Mesothelial cell of epicardium (in vitro differentiated cells): ENCODE data around the gene SLC9A3. TPM values are rescaled to one million over a fixed set of nuclear protein-coding genes. Genes with fewer than 3 reads are reported as not detected.

Experiments used
- DNase-seq, 2 experiments: peaks; one replicate each; pipeline ENCODE4 v3.0.0; 2021; ENCODE audit warnings: low spot score in 2 of 2; ENCODE audit not compliant: unreplicated experiment in 2 of 2
- H3K27ac Mint-ChIP-seq: 2 replicates; pipeline ENCODE4 v1.8.0; 2021; ENCODE audit warnings: mixed read lengths
- H3K27me3 Mint-ChIP-seq: 2 replicates; pipeline ENCODE4 v1.8.0; 2021; ENCODE audit warnings: low read depth, mixed read lengths
- H3K36me3 Mint-ChIP-seq: 2 replicates; pipeline ENCODE4 v1.8.0; 2021; ENCODE audit warnings: mixed read lengths
- H3K4me1 Mint-ChIP-seq: 2 replicates; pipeline ENCODE4 v1.8.0; 2021; ENCODE audit warnings: mixed read lengths
- H3K4me3 Mint-ChIP-seq: 2 replicates; pipeline ENCODE4 v1.8.0; 2021; ENCODE audit warnings: mild to moderate bottlenecking, moderate library complexity, mixed read lengths
- H3K9me3 Mint-ChIP-seq: 2 replicates; pipeline ENCODE4 v1.8.0; 2021; ENCODE audit warnings: mixed read lengths
- total RNA-seq: library from RNA; stranded (reverse); gene quantifications from 3 replicates; pipeline ENCODE4 v1.2.1, GENCODE V29; 2021
- TF ChIP-seq, protein P1 (sequence below): fragments of 200-600 bp; sonication (generic); IDR thresholded peaks from one replicate; pipeline ENCODE4 v1.5.0; 2021; ENCODE audit warnings: antibody characterized with exemption; ENCODE audit not compliant: unreplicated experiment

SLC9A3 gene
- total RNA-seq, 1 donor from 2014 or later, result 2.3 TPM

DNA sequence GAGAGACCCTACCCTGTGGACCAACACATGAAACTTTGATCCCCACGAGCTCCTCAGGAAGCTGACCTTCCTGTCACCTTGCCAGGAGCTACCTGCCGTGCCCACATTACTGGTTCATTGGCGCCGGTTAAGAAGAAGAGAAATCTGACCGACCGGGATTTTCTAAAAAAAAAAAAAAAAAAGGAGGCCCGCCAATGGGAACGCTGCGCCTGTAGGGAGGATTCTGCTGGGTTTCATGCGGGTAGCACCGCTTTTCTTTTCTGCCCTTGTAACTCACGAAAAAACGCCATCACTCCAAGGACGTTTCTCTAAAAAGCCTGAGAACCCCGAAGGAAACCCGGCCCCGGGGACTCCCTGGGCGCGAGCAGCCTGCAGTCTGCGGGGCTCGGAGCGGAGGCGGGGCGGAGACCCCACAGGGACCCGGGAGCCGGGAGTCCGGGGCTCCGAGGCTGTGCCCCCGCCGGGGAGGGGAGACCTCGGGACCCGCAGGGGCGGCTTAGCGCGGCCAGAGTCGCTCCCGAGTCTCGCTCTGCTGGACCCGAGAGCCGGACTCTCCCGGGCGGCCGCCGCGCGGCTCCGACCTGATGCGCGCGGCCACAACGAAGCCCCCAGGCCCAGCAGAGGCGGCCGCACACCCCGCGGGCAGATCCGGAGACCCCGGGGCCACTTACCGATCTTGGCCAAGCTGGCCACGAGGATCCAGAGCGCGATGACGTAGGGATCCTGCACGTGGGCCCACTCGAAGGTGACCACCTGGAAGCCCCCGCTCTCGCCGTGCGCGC is 617 bp downstream of the SLC9A3 start:
- Mint-ChIP-seq H3K36me3 (no peaks in the 10 kb centered on the region), H3K27ac (no peak overlapping the region), H3K27me3 (peaks cover 82% of the 10 kb centered on the region), H3K4me1 (peaks cover 11% of the 10 kb centered on the region), H3K9me3 (no peaks in the 10 kb centered on the region), H3K4me3 (peak overlapping the region; percentile 34)
- TF ChIP-seq, protein P1, sequence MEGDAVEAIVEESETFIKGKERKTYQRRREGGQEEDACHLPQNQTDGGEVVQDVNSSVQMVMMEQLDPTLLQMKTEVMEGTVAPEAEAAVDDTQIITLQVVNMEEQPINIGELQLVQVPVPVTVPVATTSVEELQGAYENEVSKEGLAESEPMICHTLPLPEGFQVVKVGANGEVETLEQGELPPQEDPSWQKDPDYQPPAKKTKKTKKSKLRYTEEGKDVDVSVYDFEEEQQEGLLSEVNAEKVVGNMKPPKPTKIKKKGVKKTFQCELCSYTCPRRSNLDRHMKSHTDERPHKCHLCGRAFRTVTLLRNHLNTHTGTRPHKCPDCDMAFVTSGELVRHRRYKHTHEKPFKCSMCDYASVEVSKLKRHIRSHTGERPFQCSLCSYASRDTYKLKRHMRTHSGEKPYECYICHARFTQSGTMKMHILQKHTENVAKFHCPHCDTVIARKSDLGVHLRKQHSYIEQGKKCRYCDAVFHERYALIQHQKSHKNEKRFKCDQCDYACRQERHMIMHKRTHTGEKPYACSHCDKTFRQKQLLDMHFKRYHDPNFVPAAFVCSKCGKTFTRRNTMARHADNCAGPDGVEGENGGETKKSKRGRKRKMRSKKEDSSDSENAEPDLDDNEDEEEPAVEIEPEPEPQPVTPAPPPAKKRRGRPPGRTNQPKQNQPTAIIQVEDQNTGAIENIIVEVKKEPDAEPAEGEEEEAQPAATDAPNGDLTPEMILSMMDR, result no peak
- DNase-seq, result no peak

DNA sequence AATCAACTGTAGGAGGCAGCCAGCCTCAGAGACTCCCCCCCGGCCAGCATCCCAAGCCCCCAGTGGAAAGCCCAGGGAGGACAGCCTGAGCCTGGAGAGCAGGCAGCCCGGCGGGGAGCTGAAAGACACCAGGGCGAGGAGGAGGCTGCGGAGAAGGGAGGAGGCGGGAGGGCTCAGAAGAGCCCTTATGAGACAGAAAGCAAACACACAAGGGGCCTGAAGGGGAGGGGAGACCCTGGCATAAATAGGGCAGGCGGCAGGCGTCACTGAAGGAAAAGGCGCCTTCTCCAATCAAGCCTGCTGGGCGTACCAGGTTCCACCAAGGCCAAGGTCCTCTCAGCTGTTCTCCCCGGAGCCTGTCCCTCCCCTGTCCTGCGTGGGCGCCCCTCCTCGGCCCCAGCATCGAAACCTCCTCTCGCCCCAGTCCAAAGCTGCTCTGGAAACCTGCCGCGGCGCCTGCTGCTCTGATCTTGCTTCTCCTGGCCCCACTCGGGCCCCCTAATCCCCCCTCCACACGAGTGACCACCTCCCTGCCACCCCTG is 1.3 kb downstream of the SLC9A3 start:
- Mint-ChIP-seq H3K27me3 (peaks cover 82% of the 10 kb centered on the region), H3K27ac (no peak overlapping the region), H3K4me3 (peak overlapping the region; percentile 34), H3K4me1 (peaks cover 11% of the 10 kb centered on the region), H3K9me3 (no peaks in the 10 kb centered on the region), H3K36me3 (no peaks in the 10 kb centered on the region)
- TF ChIP-seq, protein P1, result no peak
- no peak for DNase-seq

DNA sequence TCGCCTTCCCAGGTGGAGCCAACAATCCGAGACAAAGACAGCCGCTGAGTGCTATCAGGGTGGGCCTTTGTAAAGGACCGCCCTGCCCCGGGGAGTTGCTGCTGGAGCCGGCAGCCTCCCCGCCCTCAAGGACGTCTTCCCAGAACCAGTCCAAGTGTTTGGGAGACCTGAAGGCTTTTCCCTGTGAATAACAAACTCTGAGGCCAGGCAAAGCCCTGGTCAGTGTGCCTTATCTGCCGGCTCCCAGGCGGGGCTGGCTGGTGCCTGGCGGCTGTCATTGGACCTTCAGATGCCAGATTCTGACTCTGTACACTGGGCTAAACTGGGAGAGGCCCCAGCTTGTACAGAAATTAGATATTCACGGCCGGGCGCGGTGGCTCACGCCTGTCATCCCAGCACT is 2.1 kb downstream of the SLC9A3 start:
- no peaks in the 10 kb centered on the region for H3K36me3 Mint-ChIP-seq
- H3K9me3 Mint-ChIP-seq, result no peaks in the 10 kb centered on the region
- DNase-seq, result no peak
- no peak overlapping the region for H3K27ac Mint-ChIP-seq
- TF ChIP-seq, protein P1, result no peak
- H3K4me1 Mint-ChIP-seq, result peaks cover 11% of the 10 kb centered on the region
- H3K27me3 Mint-ChIP-seq, result peaks cover 82% of the 10 kb centered on the region
- H3K4me3 Mint-ChIP-seq, result no peak overlapping the region

DNA sequence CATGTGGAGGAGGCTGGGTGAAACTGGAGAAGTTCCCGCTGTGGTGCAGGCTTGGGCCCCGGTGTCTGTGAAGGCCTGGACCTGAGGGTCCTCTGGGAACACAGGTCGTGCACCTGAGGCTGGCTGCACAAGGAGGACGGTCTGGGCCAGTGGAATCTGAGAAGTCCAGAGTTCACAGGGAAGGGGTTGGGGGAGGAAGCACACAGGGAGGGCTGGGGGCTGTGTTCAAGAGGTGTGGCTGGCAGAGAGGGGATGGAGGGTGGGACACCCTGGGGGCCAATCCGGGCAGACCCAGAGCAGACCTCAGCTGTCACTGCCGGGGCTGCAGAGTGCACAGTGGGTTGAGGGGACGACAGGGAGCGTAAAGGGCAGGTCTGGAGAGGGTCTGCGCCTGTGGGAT is 2.6 kb downstream of the SLC9A3 start:
- peaks cover 11% of the 10 kb centered on the region for H3K4me1 Mint-ChIP-seq
- peaks cover 81% of the 10 kb centered on the region for H3K27me3 Mint-ChIP-seq
- DNase-seq, result no peak
- H3K36me3 Mint-ChIP-seq, result no peaks in the 10 kb centered on the region
- no peak overlapping the region for H3K27ac Mint-ChIP-seq
- no peak overlapping the region for H3K4me3 Mint-ChIP-seq
- TF ChIP-seq, protein P1, result no peak
- H3K9me3 Mint-ChIP-seq, result no peaks in the 10 kb centered on the region

DNA sequence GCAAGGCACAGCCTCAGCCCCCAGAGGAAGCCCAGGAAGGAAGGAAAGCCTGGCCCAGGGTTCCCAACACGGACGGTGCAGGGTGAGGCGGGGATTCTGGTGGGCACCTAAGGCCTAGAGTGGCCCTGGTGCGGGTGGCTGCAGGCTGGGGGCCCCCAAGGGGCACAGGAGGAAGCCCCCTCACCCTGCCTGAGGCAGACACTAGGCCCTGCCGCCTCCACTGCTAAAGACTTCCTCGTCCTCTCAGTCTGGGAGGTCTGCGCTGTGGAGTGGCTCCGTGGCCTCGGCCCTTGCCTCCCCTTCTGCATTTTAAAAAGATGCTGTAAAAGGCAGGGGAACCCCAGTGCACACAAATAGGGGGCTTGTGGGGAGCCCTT is 3.4 kb downstream of the SLC9A3 start:
- H3K27ac Mint-ChIP-seq, result no peak overlapping the region
- H3K9me3 Mint-ChIP-seq, result no peaks in the 10 kb centered on the region
- H3K4me3 Mint-ChIP-seq, result no peak overlapping the region
- peaks cover 80% of the 10 kb centered on the region for H3K27me3 Mint-ChIP-seq
- DNase-seq, result no peak
- no peaks in the 10 kb centered on the region for H3K36me3 Mint-ChIP-seq
- TF ChIP-seq, protein P1, result no peak
- peaks cover 11% of the 10 kb centered on the region for H3K4me1 Mint-ChIP-seq
